Naive B cell (primary cell): ENCODE data around the gene GAGE10. TPM values are rescaled to one million over a fixed set of nuclear protein-coding genes. Genes with fewer than 3 reads are reported as not detected.

ENCODE experiments used
- ATAC-seq, 2 donors: fragments of 150-1000 bp; cut with Tn5 transposase; 2 replicates each; pipeline ENCODE4 v1.10.0; 2021; ENCODE audit warnings: low read depth in 2 of 2, mild to moderate bottlenecking in 2 of 2, moderate library complexity in 2 of 2
- DNase-seq: peaks from one replicate; pipeline ENCODE4 v3.0.0; 2022
- H3K27ac Mint-ChIP-seq, 6 donors: one replicate each; pipeline ENCODE4 v1.8.0; 2020 to 2022; ENCODE audit warnings: mild to moderate bottlenecking in 6 of 6, mixed read lengths in 6 of 6, moderate library complexity in 5 of 6, inconsistent platforms in 2 of 6
- H3K27me3 Mint-ChIP-seq, 3 donors: one replicate each; pipeline ENCODE4 v1.8.0; 2021 to 2022; ENCODE audit warnings: mixed read lengths in 3 of 3, mild to moderate bottlenecking in 1 of 3
- H3K36me3 Mint-ChIP-seq, 2 donors: one replicate each; pipeline ENCODE4 v1.8.0; 2020 to 2022; ENCODE audit warnings: mixed read lengths in 2 of 2, inconsistent platforms in 1 of 2, mild to moderate bottlenecking in 1 of 2
- H3K4me1 Mint-ChIP-seq, 3 donors: one replicate each; pipeline ENCODE4 v1.8.0; 2020 to 2022; ENCODE audit warnings: mixed read lengths in 3 of 3, inconsistent platforms in 1 of 3, mild to moderate bottlenecking in 1 of 3, moderate library complexity in 1 of 3
- H3K4me3 Mint-ChIP-seq, 8 donors: one replicate each; pipeline ENCODE4 v1.8.0; 2020 to 2022; ENCODE audit warnings: mild to moderate bottlenecking in 8 of 8, mixed read lengths in 8 of 8, moderate library complexity in 8 of 8, inconsistent platforms in 2 of 8
- H3K9me3 Mint-ChIP-seq, 7 donors: one replicate each; pipeline ENCODE4 v1.8.0; 2020 to 2022; ENCODE audit warnings: mixed read lengths in 7 of 7, mild to moderate bottlenecking in 5 of 7, inconsistent platforms in 2 of 7, moderate library complexity in 1 of 7
- polyA plus RNA-seq, 6 donors: library from polyadenylated mRNA; unstranded; fragments of 300-500 nt; fragmentation: Illumina TruSeq; gene quantifications; one replicate each; pipeline ENCODE4 v1.2.3, GENCODE V29; 2021; ENCODE audit warnings: low read depth in 6 of 6

GAGE10 gene
- polyA plus RNA-seq, 6 donors from 2014 or later = not detected

- H3K27ac Mint-ChIP-seq = peak overlapping the region; percentile 97 to 100 (median 98)
These were observed 34.8 kb upstream of the GAGE10 start for GRCh38 chrX:49268702-49269009.

GRCh38 chrX:49269010-49269766 is 34.3 kb upstream of the GAGE10 start:
- Mint-ChIP-seq H3K36me3 (no peaks in the 10 kb centered on the region), H3K27ac (peak overlapping the region; percentile 97 to 100 (median 98)), H3K4me1 (peaks cover 16 to 40% (median 37%) of the 10 kb centered on the region in 3 donors), H3K9me3 (peaks cover 0 to 5% (median 0%) of the 10 kb centered on the region in 7 donors), H3K27me3 (no peaks in the 10 kb centered on the region), H3K4me3 (peak overlapping the region; percentile 74 to 99 (median 98))
- ATAC-seq (peak; percentile 80 to 81), DNase-seq (peak; percentile 93)

More at GRCh38 chrX:49268702-49269009, 34.8 kb upstream of the GAGE10 start:
- Mint-ChIP-seq H3K9me3 (peaks cover 0 to 5% (median 1%) of the 10 kb centered on the region in 7 donors), H3K36me3 (no peaks in the 10 kb centered on the region), H3K4me1 (peaks cover 16 to 37% (median 36%) of the 10 kb centered on the region in 3 donors), H3K27me3 (no peaks in the 10 kb centered on the region), H3K4me3 (peak overlapping the region; percentile 74 to 99 (median 98))
- ATAC-seq (no peak), DNase-seq (no peak)

DNA sequence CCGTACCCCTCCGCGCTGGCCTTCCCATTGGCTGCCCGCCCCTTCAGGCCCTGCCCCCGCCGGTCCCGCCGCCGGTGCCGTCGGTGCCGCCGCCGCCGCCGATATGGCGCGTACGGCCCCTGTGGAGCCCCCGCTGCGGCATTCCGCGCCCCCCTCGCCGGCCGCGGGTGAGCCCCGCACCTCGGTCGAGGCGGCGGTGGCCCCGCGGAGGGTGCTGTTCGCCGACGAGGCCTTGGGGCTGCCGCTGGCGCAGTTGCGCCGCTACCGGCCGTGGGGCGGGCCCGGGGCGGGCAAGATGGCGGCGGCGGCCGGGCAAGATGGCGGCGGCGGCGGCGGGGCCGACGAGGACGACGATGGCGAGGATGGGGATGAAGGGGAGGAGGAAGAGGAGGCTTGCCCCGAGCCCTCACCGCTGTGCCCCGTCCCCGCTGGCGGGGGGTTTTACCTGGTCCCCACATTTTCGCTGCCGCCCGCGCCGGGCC is 33.6 kb upstream of the GAGE10 start, which contains the start of gene PPP1R3F:
TSS of gene PPP1R3F (plus strand) at position 27 of the 482 bp plus-strand sequence. CDS start at position 104, 77 bp downstream.
- peaks cover 20 to 46% (median 42%) of the 10 kb centered on the region in 3 donors for H3K4me1 Mint-ChIP-seq
- peaks cover 0 to 5% (median 0%) of the 10 kb centered on the region in 7 donors for H3K9me3 Mint-ChIP-seq
- DNase-seq = no peak
- no peaks in the 10 kb centered on the region for H3K27me3 Mint-ChIP-seq
- peak; percentile 9 to 13 for ATAC-seq
- H3K4me3 Mint-ChIP-seq = peak within 1 kb of the TSS; percentile 74 to 99 (median 98)
- H3K27ac Mint-ChIP-seq = peak within 1 kb of the TSS; percentile 97 to 100 (median 98)
- H3K36me3 Mint-ChIP-seq = no peaks in the 10 kb centered on the region

GRCh38 chrX:49270249-49270921 is 33.1 kb upstream of the GAGE10 start:
- peak overlapping the region in 2 of 6 donors; percentile 87 to 97 for H3K27ac Mint-ChIP-seq
- DNase-seq (no peak), ATAC-seq (no peak)
- peaks cover 26 to 52% (median 48%) of the 10 kb centered on the region in 3 donors for H3K4me1 Mint-ChIP-seq
- H3K4me3 Mint-ChIP-seq = peak overlapping the region; percentile 68 to 96 (median 75)
- peaks cover 0 to 5% (median 0%) of the 10 kb centered on the region in 7 donors for H3K9me3 Mint-ChIP-seq
- peaks cover 0 to 5% (median 0%) of the 10 kb centered on the region in 3 donors for H3K27me3 Mint-ChIP-seq
- H3K36me3 Mint-ChIP-seq = no peaks in the 10 kb centered on the region

- peaks cover 0 to 8% (median 0%) of the 10 kb centered on the region in 3 donors for H3K27me3 Mint-ChIP-seq
- H3K27ac Mint-ChIP-seq = peak overlapping the region in 5 of 6 donors; percentile 64 to 87 (median 73)
- no peak for DNase-seq
- peaks cover 0 to 5% (median 0%) of the 10 kb centered on the region in 7 donors for H3K9me3 Mint-ChIP-seq
- H3K36me3 Mint-ChIP-seq = no peaks in the 10 kb centered on the region
- peak overlapping the region in 7 of 8 donors; percentile 20 to 85 (median 74) for H3K4me3 Mint-ChIP-seq
- ATAC-seq = no peak
- peaks cover 31 to 58% (median 53%) of the 10 kb centered on the region in 3 donors for H3K4me1 Mint-ChIP-seq
These were observed 32.1 kb upstream of the GAGE10 start for GRCh38 chrX:49271341-49271740.

DNA sequence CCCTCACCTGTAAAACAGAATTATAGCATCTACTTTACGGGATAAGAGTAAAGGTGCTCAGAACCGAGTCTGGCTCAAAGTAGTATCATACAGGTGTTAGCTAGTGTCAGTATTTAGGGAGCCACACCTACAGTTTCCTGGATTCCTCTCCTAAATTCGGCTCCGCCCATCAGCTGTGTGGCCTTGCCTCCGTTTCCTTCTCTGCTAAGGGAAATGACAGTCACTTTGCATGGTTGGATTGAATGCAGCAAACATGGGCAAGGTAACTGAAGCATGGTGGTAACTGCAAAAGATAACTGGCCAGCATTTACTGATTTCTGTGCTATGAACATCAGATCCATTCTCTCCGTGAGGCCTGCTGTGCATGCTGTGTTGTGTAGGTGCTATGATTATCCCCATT is 31.0 kb upstream of the GAGE10 start:
- no peak for ATAC-seq
- Mint-ChIP-seq H3K36me3 (no peaks in the 10 kb centered on the region), H3K4me1 (peaks cover 31 to 59% (median 53%) of the 10 kb centered on the region in 3 donors), H3K4me3 (peak overlapping the region in 4 of 8 donors; percentile 39 to 83 (median 58)), H3K9me3 (peaks cover 0 to 5% (median 0%) of the 10 kb centered on the region in 7 donors), H3K27ac (peak overlapping the region in 2 of 6 donors; percentile 54 to 64), H3K27me3 (peaks cover 0 to 8% (median 0%) of the 10 kb centered on the region in 3 donors)
- no peak for DNase-seq

DNA sequence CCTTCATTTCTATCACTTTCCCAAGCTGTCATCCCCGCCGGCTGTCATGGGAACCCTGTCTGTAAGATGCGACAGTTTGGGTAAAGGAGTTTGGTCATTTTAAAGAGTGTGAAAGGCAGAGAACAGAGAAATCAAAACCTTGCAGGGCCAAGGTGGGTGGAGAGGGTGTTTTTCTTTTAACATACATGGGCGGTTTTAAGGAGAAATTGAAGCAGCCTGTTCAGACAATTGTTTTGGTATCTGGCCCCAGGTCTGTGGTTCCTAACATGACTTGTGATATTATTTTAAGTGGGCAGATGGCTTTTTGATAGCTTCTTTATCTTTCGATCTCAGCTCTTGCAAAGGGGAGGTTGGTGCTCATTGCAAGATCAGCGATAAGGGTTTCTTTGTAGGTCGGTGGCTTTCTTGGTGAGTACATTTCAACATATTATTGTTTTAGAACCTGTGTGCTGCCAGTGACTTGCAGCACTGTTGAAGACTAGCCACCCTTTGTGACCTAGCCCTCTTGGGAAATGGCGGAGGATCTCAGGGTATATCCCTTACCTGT is 30.2 kb upstream of the GAGE10 start:
- ATAC-seq (no peak), DNase-seq (no peak)
- H3K4me3 Mint-ChIP-seq = peak overlapping the region in 4 of 8 donors; percentile 4 to 83 (median 42)
- H3K9me3 Mint-ChIP-seq = peaks cover 0 to 5% (median 0%) of the 10 kb centered on the region in 7 donors
- H3K27ac Mint-ChIP-seq = peak overlapping the region in 1 of 6 donors; percentile 0
- H3K4me1 Mint-ChIP-seq = peaks cover 31 to 59% (median 49%) of the 10 kb centered on the region in 3 donors
- peaks cover 0 to 8% (median 0%) of the 10 kb centered on the region in 3 donors for H3K27me3 Mint-ChIP-seq
- no peaks in the 10 kb centered on the region for H3K36me3 Mint-ChIP-seq

GRCh38 chrX:49276207-49276606 is 27.2 kb upstream of the GAGE10 start:
- H3K27me3 Mint-ChIP-seq = peaks cover 0 to 8% (median 0%) of the 10 kb centered on the region in 3 donors
- H3K9me3 Mint-ChIP-seq = peaks cover 0 to 2% (median 0%) of the 10 kb centered on the region in 7 donors
- DNase-seq = no peak
- no peaks in the 10 kb centered on the region for H3K36me3 Mint-ChIP-seq
- H3K27ac Mint-ChIP-seq = no peak overlapping the region
- ATAC-seq = no peak
- H3K4me1 Mint-ChIP-seq = peaks cover 22 to 48% (median 36%) of the 10 kb centered on the region in 3 donors
- H3K4me3 Mint-ChIP-seq = no peak overlapping the region

DNA sequence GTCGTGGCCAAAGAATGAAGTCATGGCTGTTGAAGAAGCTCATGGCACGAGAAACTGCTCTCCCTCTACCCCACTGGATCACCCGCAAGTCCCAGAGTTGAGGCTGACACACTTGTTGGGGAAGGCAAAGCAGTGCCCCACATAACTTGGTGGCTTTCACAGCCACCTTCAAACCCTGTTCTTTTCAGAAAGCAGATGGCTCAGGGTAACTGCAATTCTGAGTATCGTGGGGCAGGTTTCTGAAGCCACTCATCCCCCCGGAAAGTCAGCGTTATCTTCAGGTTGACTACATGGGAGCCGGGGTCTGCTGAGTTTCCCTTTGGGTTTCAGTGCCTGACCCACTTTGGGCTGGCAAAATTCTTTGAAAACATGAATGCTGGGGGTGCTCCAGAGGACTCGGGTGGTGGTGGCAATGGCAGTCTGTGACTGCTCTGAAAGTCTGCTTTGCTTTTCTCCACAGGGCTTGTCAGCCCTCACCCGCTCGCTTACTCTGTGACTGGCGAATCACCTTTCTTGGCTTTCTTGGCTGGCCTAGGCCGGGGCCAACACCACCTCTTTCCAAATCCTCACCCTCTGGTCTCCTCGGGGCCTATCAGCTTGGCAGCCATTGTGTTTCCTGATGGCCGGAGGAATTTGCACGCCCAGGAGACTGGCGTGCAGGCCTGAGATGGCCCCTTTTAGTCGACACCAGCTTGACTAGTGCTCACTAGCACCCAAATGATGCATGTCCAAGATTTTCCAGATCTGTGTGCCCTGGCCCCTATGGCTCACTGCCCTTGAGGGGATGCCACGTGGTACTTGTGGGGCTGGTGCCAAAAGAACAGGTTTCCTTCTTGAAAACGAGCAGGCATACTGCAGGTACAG is 26.5 kb upstream of the GAGE10 start:
- Mint-ChIP-seq H3K4me1 (peaks cover 21 to 42% (median 30%) of the 10 kb centered on the region in 3 donors), H3K27me3 (peaks cover 0 to 9% (median 0%) of the 10 kb centered on the region in 3 donors), H3K9me3 (peaks cover 0 to 1% (median 0%) of the 10 kb centered on the region in 7 donors), H3K27ac (peak overlapping the region in 1 of 6 donors; percentile 24), H3K36me3 (no peaks in the 10 kb centered on the region), H3K4me3 (no peak overlapping the region)
- ATAC-seq = no peak
- no peak for DNase-seq

GRCh38 chrX:49277535-49277830 is 26.0 kb upstream of the GAGE10 start:
- Mint-ChIP-seq H3K36me3 (no peaks in the 10 kb centered on the region), H3K27me3 (peaks cover 0 to 14% (median 0%) of the 10 kb centered on the region in 3 donors), H3K9me3 (peaks cover 0 to 1% (median 0%) of the 10 kb centered on the region in 7 donors), H3K27ac (peak overlapping the region in 1 of 6 donors; percentile 24), H3K4me1 (peaks cover 25 to 36% (median 28%) of the 10 kb centered on the region in 3 donors), H3K4me3 (no peak overlapping the region)
- DNase-seq (no peak), ATAC-seq (no peak)

GRCh38 chrX:49278081-49278480 is 25.4 kb upstream of the GAGE10 start:
- H3K36me3 Mint-ChIP-seq = no peaks in the 10 kb centered on the region
- no peak overlapping the region for H3K4me3 Mint-ChIP-seq
- no peak for ATAC-seq
- peaks cover 22 to 32% (median 25%) of the 10 kb centered on the region in 3 donors for H3K4me1 Mint-ChIP-seq
- peaks cover 0 to 1% (median 0%) of the 10 kb centered on the region in 7 donors for H3K9me3 Mint-ChIP-seq
- no peak for DNase-seq
- H3K27me3 Mint-ChIP-seq = peaks cover 0 to 18% (median 0%) of the 10 kb centered on the region in 3 donors
- H3K27ac Mint-ChIP-seq = peak overlapping the region in 1 of 6 donors; percentile 76

DNA sequence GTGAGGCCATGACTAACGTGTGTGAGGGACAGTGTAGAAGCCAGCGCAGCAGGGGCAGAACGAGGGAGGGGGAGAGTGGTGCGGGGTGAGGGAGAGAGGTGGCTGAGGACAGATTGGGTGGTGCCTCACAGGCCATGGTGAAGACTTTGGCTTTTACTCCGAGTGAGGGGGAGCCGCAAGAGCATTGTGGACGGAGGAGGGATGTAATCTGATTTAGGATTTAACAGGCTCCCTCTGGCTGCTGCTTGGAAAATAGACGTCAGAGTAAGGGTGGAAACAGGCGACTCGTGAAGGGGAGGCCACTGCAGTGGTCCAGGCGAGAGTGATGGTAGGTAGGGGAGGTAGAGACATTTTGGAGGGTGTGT is 20.8 kb upstream of the GAGE10 start:
- Mint-ChIP-seq H3K4me1 (peaks cover 0 to 10% (median under 1%) of the 10 kb centered on the region in 3 donors), H3K36me3 (no peaks in the 10 kb centered on the region), H3K4me3 (no peak overlapping the region), H3K27me3 (peaks cover 0 to 10% (median 0%) of the 10 kb centered on the region in 3 donors), H3K27ac (no peak overlapping the region), H3K9me3 (peaks cover 0 to 1% (median 0%) of the 10 kb centered on the region in 7 donors)
- no peak for ATAC-seq
- no peak for DNase-seq
